DOHH2 (cell line): ENCODE results near the gene ARHGDIA.

Source experiments
- CTCF ChIP-seq: fragments of 200-600 bp; sonication (generic); IDR thresholded peaks from one replicate; pipeline ENCODE4 v1.5.1; 2014; ENCODE audit warnings: antibody characterized with exemption, mild to moderate bottlenecking, low read depth, low read length; ENCODE audit not compliant: poor library complexity, severe bottlenecking
- EZH2phosphoT487 ChIP-seq: fragments of 200-600 bp; sonication (generic); IDR thresholded peaks from 2 replicates; pipeline ENCODE4 v1.6.1; 2017; ENCODE audit warnings: borderline replicate concordance, mild to moderate bottlenecking, antibody characterized with exemption, low read length, moderate library complexity, mixed read lengths

GRCh38 chr17:81885454-81885853 lies 14.3 kb upstream of the ARHGDIA start:
- no peak for TF ChIP-seq CTCF
- no peak for TF ChIP-seq EZH2phosphoT487
